Neural progenitor cell (in vitro differentiated cells): Measurements from ENCODE around the gene EIF3CL.
"Not testable (repeated sequence)": the region's sequence is repeated elsewhere in the genome, so short reads cannot be mapped to it uniquely, and the experiment has no call there.

ENCODE experiments used
- EZH2 ChIP-seq: fragments of 200-600 bp; sonication (generic); IDR thresholded peaks from 2 replicates; pipeline ENCODE4 v1.6.1; 2017; ENCODE audit warnings: antibody characterized with exemption, mild to moderate bottlenecking, moderate library complexity
- TF ChIP-seq, protein P1 (sequence below): fragments of 200-600 bp; sonication (generic); IDR thresholded peaks from 2 replicates; pipeline ENCODE4 v1.5.1; 2017; ENCODE audit warnings: antibody characterized with exemption, mild to moderate bottlenecking

DNA sequence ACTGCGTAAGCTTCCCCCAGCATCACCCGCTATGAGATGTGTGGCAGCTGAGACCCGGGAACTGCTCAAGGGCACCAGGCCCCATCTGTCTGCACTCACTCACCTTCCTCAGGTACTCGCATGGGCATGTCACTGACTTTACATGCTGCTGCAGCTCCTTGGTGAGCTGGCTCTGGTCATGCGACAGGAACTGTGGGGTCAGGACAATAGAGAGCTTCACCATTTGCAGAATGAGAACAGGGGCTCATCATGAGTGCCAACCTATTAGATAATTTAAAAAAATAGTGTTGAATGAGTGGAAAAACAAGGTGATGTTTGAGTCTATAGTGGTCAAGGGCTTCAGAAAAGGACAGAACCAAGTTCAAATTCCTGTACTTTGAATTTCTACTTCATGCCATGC is 41.0 kb downstream of the EIF3CL start:
- TF ChIP-seq, protein P1, sequence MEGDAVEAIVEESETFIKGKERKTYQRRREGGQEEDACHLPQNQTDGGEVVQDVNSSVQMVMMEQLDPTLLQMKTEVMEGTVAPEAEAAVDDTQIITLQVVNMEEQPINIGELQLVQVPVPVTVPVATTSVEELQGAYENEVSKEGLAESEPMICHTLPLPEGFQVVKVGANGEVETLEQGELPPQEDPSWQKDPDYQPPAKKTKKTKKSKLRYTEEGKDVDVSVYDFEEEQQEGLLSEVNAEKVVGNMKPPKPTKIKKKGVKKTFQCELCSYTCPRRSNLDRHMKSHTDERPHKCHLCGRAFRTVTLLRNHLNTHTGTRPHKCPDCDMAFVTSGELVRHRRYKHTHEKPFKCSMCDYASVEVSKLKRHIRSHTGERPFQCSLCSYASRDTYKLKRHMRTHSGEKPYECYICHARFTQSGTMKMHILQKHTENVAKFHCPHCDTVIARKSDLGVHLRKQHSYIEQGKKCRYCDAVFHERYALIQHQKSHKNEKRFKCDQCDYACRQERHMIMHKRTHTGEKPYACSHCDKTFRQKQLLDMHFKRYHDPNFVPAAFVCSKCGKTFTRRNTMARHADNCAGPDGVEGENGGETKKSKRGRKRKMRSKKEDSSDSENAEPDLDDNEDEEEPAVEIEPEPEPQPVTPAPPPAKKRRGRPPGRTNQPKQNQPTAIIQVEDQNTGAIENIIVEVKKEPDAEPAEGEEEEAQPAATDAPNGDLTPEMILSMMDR, result not testable (repeated sequence)
- not testable (repeated sequence) for TF ChIP-seq EZH2
